Liver (tissue), 9 donors: ENCODE results near the gene PRIM1. TPM values are rescaled to one million over a fixed set of nuclear protein-coding genes. Genes with fewer than 3 reads are reported as not detected.
"Not testable (repeated sequence)": the region's sequence is repeated elsewhere in the genome, so short reads cannot be mapped to it uniquely, and the experiment has no call there.

Experiments used
- DNase-seq: peaks from one replicate; pipeline ENCODE4 v3.0.0-alpha.2; 2017; ENCODE audit warnings: low spot score
- H3K27ac ChIP-seq, 2 donors: one replicate each; pipeline ENCODE4 v1.7.0; 2013; ENCODE audit warnings: inconsistent platforms in 2 of 2, low read length in 2 of 2, control low read depth in 1 of 2, low read depth in 1 of 2, mild to moderate bottlenecking in 1 of 2
- H3K27me3 ChIP-seq, 4 donors: one replicate each; pipeline versions ENCODE4 v1.6.1 to v1.7.0; 2013; ENCODE audit warnings: low read length in 3 of 4, inconsistent platforms in 1 of 4, mild to moderate bottlenecking in 1 of 4, moderate library complexity in 1 of 4; ENCODE audit not compliant: control insufficient read depth in 4 of 4, insufficient read depth in 4 of 4
- H3K36me3 ChIP-seq, 4 donors: one replicate each; pipeline versions ENCODE4 v1.6.1 to v1.7.0; 2013; ENCODE audit warnings: low read length in 3 of 4, mild to moderate bottlenecking in 3 of 4, low read depth in 1 of 4, moderate library complexity in 1 of 4; ENCODE audit not compliant: control insufficient read depth in 4 of 4, insufficient read depth in 3 of 4
- H3K4me1 ChIP-seq, 4 donors: one replicate each; pipeline versions ENCODE4 v1.6.1 to v1.7.0; 2013; ENCODE audit warnings: low read length in 3 of 4, mild to moderate bottlenecking in 3 of 4, moderate library complexity in 1 of 4; ENCODE audit not compliant: control insufficient read depth in 4 of 4, insufficient read depth in 4 of 4
- H3K4me3 ChIP-seq, 3 donors: one replicate each; pipeline versions ENCODE4 v1.6.1 to v1.7.0; 2013; ENCODE audit warnings: low read length in 3 of 3, control low read depth in 1 of 3, low read depth in 1 of 3, mild to moderate bottlenecking in 1 of 3
- H3K9ac ChIP-seq, 2 donors: one replicate each; pipeline ENCODE4 v1.7.0; 2013; ENCODE audit warnings: low read length in 2 of 2, mild to moderate bottlenecking in 2 of 2, moderate library complexity in 2 of 2, control low read depth in 1 of 2, low read depth in 1 of 2
- H3K9me3 ChIP-seq, 4 donors: one replicate each; pipeline versions ENCODE4 v1.6.1 to v1.7.0; 2013; ENCODE audit warnings: low read length in 3 of 4; ENCODE audit not compliant: control insufficient read depth in 4 of 4
- CTCF ChIP-seq: fragments of 150-350 bp; IDR thresholded peaks from 2 replicates; pipeline ENCODE4 v1.5.1; 2017; ENCODE audit warnings: improper control_type of control experiment, low read depth, low read length; ENCODE audit not compliant: missing input control
- EGR1 ChIP-seq, 2 donors: IDR thresholded peaks; 2 replicates each; pipeline ENCODE4 v1.6.1; 2016 to 2018; ENCODE audit warnings: antibody characterized with exemption in 2 of 2, low read depth in 2 of 2
- FOXA1 ChIP-seq: IDR thresholded peaks from 2 replicates; pipeline ENCODE4 v1.6.1; 2016; ENCODE audit warnings: antibody characterized with exemption
- FOXA2 ChIP-seq: IDR thresholded peaks from 2 replicates; pipeline ENCODE4 v1.6.1; 2016; ENCODE audit warnings: antibody characterized with exemption
- GABPA ChIP-seq, 2 donors: IDR thresholded peaks in 1 of 2; conservative IDR thresholded peaks in 1 of 2; 2 replicates each; pipeline ENCODE4 v1.6.1; 2016; ENCODE audit warnings: antibody characterized with exemption in 2 of 2, mild to moderate bottlenecking in 1 of 2, moderate library complexity in 1 of 2
- HNF4G ChIP-seq: IDR thresholded peaks from 2 replicates; pipeline ENCODE4 v1.6.1; 2016; ENCODE audit warnings: antibody characterized with exemption
- JUND ChIP-seq, 2 donors: IDR thresholded peaks; 2 replicates each; pipeline ENCODE4 v1.6.1; 2016; ENCODE audit warnings: antibody characterized with exemption in 2 of 2
- NR2F2 ChIP-seq: IDR thresholded peaks from 2 replicates; pipeline ENCODE4 v1.6.1; 2016; ENCODE audit warnings: antibody characterized with exemption
- RAD21 ChIP-seq, 2 donors: IDR thresholded peaks; 2 replicates each; pipeline ENCODE4 v1.6.1; 2016; ENCODE audit warnings: antibody characterized with exemption in 2 of 2, mild to moderate bottlenecking in 2 of 2
- RXRA ChIP-seq, 2 donors: IDR thresholded peaks; 2 replicates each; pipeline ENCODE4 v1.6.1; 2017 to 2018; ENCODE audit warnings: antibody characterized with exemption in 2 of 2, mild to moderate bottlenecking in 1 of 2
- SP1 ChIP-seq: IDR thresholded peaks from 2 replicates; pipeline ENCODE4 v1.6.1; 2018; ENCODE audit warnings: antibody characterized with exemption, mild to moderate bottlenecking
- TAF1 ChIP-seq: conservative IDR thresholded peaks from 2 replicates; pipeline ENCODE4 v1.6.1; 2016; ENCODE audit warnings: antibody characterized with exemption, mild to moderate bottlenecking
- YY1 ChIP-seq: IDR thresholded peaks from 2 replicates; pipeline ENCODE4 v1.6.1; 2016; ENCODE audit warnings: antibody characterized with exemption, mild to moderate bottlenecking
- WGBS: extraction: QIAGEN DNeasy Blood & Tissue Kit; methylation state at CpG from one replicate; pipeline ENCODE4 v1.1.7; 2013; 5-methylcytosine and 5-hydroxymethylcytosine counted together
- polyA plus RNA-seq, 2 donors: library from polyadenylated mRNA; stranded (reverse) in 1 of 2; unstranded in 1 of 2; fragments of 200-250 nt in 1 of 2; fragments of >200 nt in 1 of 2; fragmentation: Nextera tagmentation in 1 of 2; extraction: Ambion mirVana in 1 of 2; gene quantifications; one replicate each; pipeline versions ENCODE4 v1.2.1 to v1.2.3, GENCODE V29; 2013 to 2015
- total RNA-seq, 2 donors: library from RNA; depleted of rRNA; stranded (reverse); fragments of >200 nt; gene quantifications; one replicate each; pipeline ENCODE4 v1.2.3, GENCODE V29; 2014
- TF ChIP-seq, protein P1 (sequence below): IDR thresholded peaks from 2 replicates; pipeline ENCODE4 v1.6.1; 2016; ENCODE audit warnings: antibody characterized with exemption
- TF ChIP-seq, protein P2 (sequence below): IDR thresholded peaks from 2 replicates; pipeline ENCODE4 v1.6.1; 2016; ENCODE audit warnings: antibody characterized with exemption, mild to moderate bottlenecking
- TF ChIP-seq, protein P3 (sequence below): IDR thresholded peaks from 2 replicates; pipeline ENCODE4 v1.6.1; 2016; ENCODE audit warnings: antibody characterized with exemption
- TF ChIP-seq, protein P4 (sequence below): IDR thresholded peaks from 2 replicates; pipeline ENCODE4 v1.6.1; 2016; ENCODE audit warnings: antibody characterized with exemption
- donor health status: healthy.
- donor health status: healthy.
- donor health status: healthy.
- donor health status: healthy.
- donor health status: healthy.

The PRIM1 gene
- total and polyA plus RNA-seq, 4 donors, result 2.7 to 24.8 (median 5.4) TPM

GRCh38 chr12:56749359-56749758, 2.8 kb downstream of the PRIM1 start:
- 86% methylated on average over 2 of the region's 2 CpGs for WGBS
- H3K9me3 ChIP-seq, result no peaks in the 10 kb centered on the region
- H3K4me1 ChIP-seq, result peaks cover 0 to 15% (median 10%) of the 10 kb centered on the region in 4 donors
- no peak overlapping the region for H3K4me3 ChIP-seq
- TF ChIP-seq TAF1 (no peak), HNF4G (no peak), JUND (IDR thresholded peaks at IDR 0.05) (no peak), YY1 (no peak)
- no peak overlapping the region for H3K9ac ChIP-seq
- no peaks in the 10 kb centered on the region for H3K27me3 ChIP-seq
- no peak overlapping the region for H3K27ac ChIP-seq
- DNase-seq, result no peak
- H3K36me3 ChIP-seq, result peaks cover 0 to 2% (median 0%) of the 10 kb centered on the region in 4 donors

DNA sequence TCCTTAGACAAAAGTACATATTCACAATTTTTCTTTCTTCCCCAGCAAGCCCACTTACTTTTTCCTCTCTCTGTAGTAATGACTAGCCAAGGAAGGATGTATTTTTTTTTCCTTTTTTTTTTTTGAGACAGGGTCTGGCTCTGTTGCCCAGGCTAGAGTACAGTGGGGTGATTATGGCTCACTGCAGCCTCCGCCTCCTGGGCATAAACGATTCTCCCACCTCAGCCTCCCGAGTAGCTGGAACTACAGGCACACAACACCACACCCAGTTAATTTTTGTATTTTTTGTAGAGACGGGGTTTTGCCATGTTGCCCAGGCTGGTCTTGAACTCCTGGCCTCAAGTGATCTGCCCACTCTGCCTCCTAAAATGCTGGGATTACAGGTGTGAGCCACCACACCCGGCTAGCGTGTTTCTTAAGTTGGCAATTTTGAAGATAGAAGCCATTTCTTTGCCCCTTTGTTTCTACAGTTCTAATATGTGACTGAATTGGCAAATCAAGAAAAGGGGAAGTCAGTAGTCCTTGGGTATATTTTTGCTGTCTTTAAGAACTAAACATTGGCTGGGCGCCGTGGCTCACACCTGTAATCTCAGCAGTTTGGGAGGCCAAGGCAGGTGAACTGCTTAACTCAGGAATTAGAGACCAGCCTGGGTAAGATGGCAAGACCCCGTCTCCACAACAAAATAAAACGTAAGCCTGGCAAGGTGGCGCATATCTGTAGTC, 23.8 kb downstream of the PRIM1 start:
- Histone ChIP-seq H3K4me1 (peaks cover 0 to 11% (median 8%) of the 10 kb centered on the region in 4 donors), H3K9me3 (no peaks in the 10 kb centered on the region), H3K27ac (no peak overlapping the region), H3K4me3 (no peak overlapping the region), H3K27me3 (no peaks in the 10 kb centered on the region), H3K9ac (no peak overlapping the region), H3K36me3 (peaks cover 0 to 5% (median 2%) of the 10 kb centered on the region in 4 donors)
- DNase-seq, result no peak
- TF ChIP-seq HNF4G (no peak), NR2F2 (no peak), EGR1 (IDR thresholded peaks at IDR 0.05; ENCODE audit: low read depth in 2 of 2) (no peak), GABPA (IDR thresholded peaks at IDR 0.05 in 1 of 2, conservative IDR thresholded peaks at IDR 0.05 in 1 of 2) (no peak), RXRA (IDR thresholded peaks at IDR 0.05) (no peak), JUND (IDR thresholded peaks at IDR 0.05) (no peak), CTCF (no peak), SP1 (no peak), FOXA2 (no peak), FOXA1 (no peak), YY1 (no peak), RAD21 (IDR thresholded peaks at IDR 0.05) (no peak)
- TF ChIP-seq, protein P1, sequence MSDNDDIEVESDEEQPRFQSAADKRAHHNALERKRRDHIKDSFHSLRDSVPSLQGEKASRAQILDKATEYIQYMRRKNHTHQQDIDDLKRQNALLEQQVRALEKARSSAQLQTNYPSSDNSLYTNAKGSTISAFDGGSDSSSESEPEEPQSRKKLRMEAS, result no peak
- TF ChIP-seq, protein P2, sequence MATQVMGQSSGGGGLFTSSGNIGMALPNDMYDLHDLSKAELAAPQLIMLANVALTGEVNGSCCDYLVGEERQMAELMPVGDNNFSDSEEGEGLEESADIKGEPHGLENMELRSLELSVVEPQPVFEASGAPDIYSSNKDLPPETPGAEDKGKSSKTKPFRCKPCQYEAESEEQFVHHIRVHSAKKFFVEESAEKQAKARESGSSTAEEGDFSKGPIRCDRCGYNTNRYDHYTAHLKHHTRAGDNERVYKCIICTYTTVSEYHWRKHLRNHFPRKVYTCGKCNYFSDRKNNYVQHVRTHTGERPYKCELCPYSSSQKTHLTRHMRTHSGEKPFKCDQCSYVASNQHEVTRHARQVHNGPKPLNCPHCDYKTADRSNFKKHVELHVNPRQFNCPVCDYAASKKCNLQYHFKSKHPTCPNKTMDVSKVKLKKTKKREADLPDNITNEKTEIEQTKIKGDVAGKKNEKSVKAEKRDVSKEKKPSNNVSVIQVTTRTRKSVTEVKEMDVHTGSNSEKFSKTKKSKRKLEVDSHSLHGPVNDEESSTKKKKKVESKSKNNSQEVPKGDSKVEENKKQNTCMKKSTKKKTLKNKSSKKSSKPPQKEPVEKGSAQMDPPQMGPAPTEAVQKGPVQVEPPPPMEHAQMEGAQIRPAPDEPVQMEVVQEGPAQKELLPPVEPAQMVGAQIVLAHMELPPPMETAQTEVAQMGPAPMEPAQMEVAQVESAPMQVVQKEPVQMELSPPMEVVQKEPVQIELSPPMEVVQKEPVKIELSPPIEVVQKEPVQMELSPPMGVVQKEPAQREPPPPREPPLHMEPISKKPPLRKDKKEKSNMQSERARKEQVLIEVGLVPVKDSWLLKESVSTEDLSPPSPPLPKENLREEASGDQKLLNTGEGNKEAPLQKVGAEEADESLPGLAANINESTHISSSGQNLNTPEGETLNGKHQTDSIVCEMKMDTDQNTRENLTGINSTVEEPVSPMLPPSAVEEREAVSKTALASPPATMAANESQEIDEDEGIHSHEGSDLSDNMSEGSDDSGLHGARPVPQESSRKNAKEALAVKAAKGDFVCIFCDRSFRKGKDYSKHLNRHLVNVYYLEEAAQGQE, result no peak
- TF ChIP-seq, protein P3, sequence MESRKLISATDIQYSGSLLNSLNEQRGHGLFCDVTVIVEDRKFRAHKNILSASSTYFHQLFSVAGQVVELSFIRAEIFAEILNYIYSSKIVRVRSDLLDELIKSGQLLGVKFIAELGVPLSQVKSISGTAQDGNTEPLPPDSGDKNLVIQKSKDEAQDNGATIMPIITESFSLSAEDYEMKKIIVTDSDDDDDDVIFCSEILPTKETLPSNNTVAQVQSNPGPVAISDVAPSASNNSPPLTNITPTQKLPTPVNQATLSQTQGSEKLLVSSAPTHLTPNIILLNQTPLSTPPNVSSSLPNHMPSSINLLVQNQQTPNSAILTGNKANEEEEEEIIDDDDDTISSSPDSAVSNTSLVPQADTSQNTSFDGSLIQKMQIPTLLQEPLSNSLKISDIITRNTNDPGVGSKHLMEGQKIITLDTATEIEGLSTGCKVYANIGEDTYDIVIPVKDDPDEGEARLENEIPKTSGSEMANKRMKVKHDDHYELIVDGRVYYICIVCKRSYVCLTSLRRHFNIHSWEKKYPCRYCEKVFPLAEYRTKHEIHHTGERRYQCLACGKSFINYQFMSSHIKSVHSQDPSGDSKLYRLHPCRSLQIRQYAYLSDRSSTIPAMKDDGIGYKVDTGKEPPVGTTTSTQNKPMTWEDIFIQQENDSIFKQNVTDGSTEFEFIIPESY, result no peak
- TF ChIP-seq, protein P4, sequence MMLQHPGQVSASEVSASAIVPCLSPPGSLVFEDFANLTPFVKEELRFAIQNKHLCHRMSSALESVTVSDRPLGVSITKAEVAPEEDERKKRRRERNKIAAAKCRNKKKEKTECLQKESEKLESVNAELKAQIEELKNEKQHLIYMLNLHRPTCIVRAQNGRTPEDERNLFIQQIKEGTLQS, result no peak
- 97% methylated on average over 11 of the region's 11 CpGs for WGBS

- H3K36me3 ChIP-seq, DNase-seq, H3K27me3 ChIP-seq, H3K4me3 ChIP-seq, H3K9me3 ChIP-seq: not testable (repeated sequence)
- H3K27ac ChIP-seq, result peak overlapping the region; percentile 89 to 92
- peaks cover 8 to 29% (median 25%) of the 10 kb centered on the region in 4 donors for H3K4me1 ChIP-seq
- peak overlapping the region in 1 of 2 donors; percentile 90 for H3K9ac ChIP-seq
- 90% methylated on average over 15 of the region's 15 CpGs for WGBS
Measured at GRCh38 chr12:56726196-56726675, 25.9 kb downstream of the PRIM1 start.
